Neural progenitor cell (in vitro differentiated cells): ENCODE measurements around the gene CENPC. TPM values are rescaled to one million over a fixed set of nuclear protein-coding genes. Genes with fewer than 3 reads are reported as not detected.

Experiments used
- DNase-seq: peaks from one replicate; pipeline ENCODE4 v3.0.0-alpha.2; 2016; ENCODE audit warnings: low spot score
- H2AFZ ChIP-seq: fragments of 200-600 bp; sonication (generic); replicated peaks from 2 replicates; pipeline ENCODE4 v1.6.1; 2016; ENCODE audit warnings: antibody characterized with exemption
- H3F3A ChIP-seq: fragments of 200-600 bp; sonication (generic); 2 replicates; pipeline ENCODE4 v1.6.1; 2016; ENCODE audit warnings: antibody characterized with exemption, low read depth
- H3K27ac ChIP-seq: fragments of 200-600 bp; sonication (generic); 2 replicates; pipeline ENCODE4 v1.5.1; 2016; ENCODE audit warnings: mild to moderate bottlenecking
- H3K27me3 ChIP-seq: fragments of 200-600 bp; sonication (generic); 2 replicates; pipeline ENCODE4 v1.6.1; 2016; ENCODE audit warnings: mild to moderate bottlenecking, moderate library complexity
- H3K36me3 ChIP-seq: fragments of 200-600 bp; sonication (generic); 2 replicates; pipeline ENCODE4 v1.5.1; 2016
- H3K4me1 ChIP-seq: fragments of 200-600 bp; sonication (generic); 2 replicates; pipeline ENCODE4 v1.6.1; 2016; ENCODE audit warnings: mixed run types
- H3K4me2 ChIP-seq: fragments of 200-600 bp; sonication (generic); 2 replicates; pipeline ENCODE4 v1.6.1; 2016
- H3K4me3 ChIP-seq: fragments of 200-600 bp; sonication (generic); 2 replicates; pipeline ENCODE4 v1.5.1; 2016
- H3K79me2 ChIP-seq: fragments of 200-600 bp; sonication (generic); 2 replicates; pipeline ENCODE4 v1.6.1; 2016; ENCODE audit warnings: low read depth
- H3K9ac ChIP-seq: fragments of 200-600 bp; sonication (generic); 2 replicates; pipeline ENCODE4 v1.6.1; 2016
- H3K9me3 ChIP-seq: fragments of 200-600 bp; sonication (generic); 2 replicates; pipeline ENCODE4 v1.5.1; 2016; ENCODE audit warnings: low read depth
- H4K20me1 ChIP-seq: fragments of 200-600 bp; sonication (generic); 2 replicates; pipeline ENCODE4 v1.6.1; 2016; ENCODE audit warnings: low read depth
- H3K27ac Mint-ChIP-seq: 3 replicates; pipeline ENCODE4 v1.8.0; 2021; ENCODE audit warnings: mixed read lengths
- H3K27me3 Mint-ChIP-seq: 2 replicates; pipeline ENCODE4 v1.8.0; 2022; ENCODE audit warnings: low read depth, mild to moderate bottlenecking, inconsistent platforms, moderate library complexity, mixed read lengths; ENCODE audit not compliant: insufficient read depth
- H3K36me3 Mint-ChIP-seq: 3 replicates; pipeline ENCODE4 v1.8.0; 2021; ENCODE audit warnings: mixed read lengths
- H3K4me1 Mint-ChIP-seq: 3 replicates; pipeline ENCODE4 v1.8.0; 2021; ENCODE audit warnings: mixed read lengths
- H3K4me3 Mint-ChIP-seq: 3 replicates; pipeline ENCODE4 v1.8.0; 2021; ENCODE audit warnings: mild to moderate bottlenecking, moderate library complexity, mixed read lengths
- H3K9me3 Mint-ChIP-seq: 3 replicates; pipeline ENCODE4 v1.8.0; 2020; ENCODE audit warnings: mixed read lengths
- CTCF ChIP-seq: fragments of 200-600 bp; sonication (generic); IDR thresholded peaks from 2 replicates; pipeline ENCODE4 v1.5.1; 2017; ENCODE audit warnings: antibody characterized with exemption, mild to moderate bottlenecking
- EZH2 ChIP-seq: fragments of 200-600 bp; sonication (generic); IDR thresholded peaks from 2 replicates; pipeline ENCODE4 v1.6.1; 2017; ENCODE audit warnings: antibody characterized with exemption, mild to moderate bottlenecking, moderate library complexity
- EZH2phosphoT487 ChIP-seq: fragments of 200-600 bp; sonication (generic); IDR thresholded peaks from 2 replicates; pipeline ENCODE4 v1.6.1; 2017; ENCODE audit warnings: antibody characterized with exemption
- total RNA-seq: library from RNA; depleted of rRNA; stranded (reverse); fragments of >200 nt; gene quantifications from 2 replicates; pipeline ENCODE4 v1.2.3, GENCODE V29; 2015; ENCODE audit warnings: low replicate concordance

Gene CENPC
- total RNA-seq, 1 donor from 2014 or later = 85.2 TPM

GRCh38 chr4:67520141-67520540, 25.2 kb downstream of the CENPC start:
- TF ChIP-seq CTCF (no peak), EZH2phosphoT487 (no peak), EZH2 (no peak)
- no peaks in the 10 kb centered on the region for H3K27me3 ChIP-seq
- no peak overlapping the region for H2AFZ ChIP-seq
- no peak overlapping the region for H3K4me2 ChIP-seq
- no peak overlapping the region for H3K27ac ChIP-seq
- no peak overlapping the region for H3K9ac ChIP-seq
- Mint-ChIP-seq H3K4me1 (no peaks in the 10 kb centered on the region), H3K36me3 (peaks cover 36% of the 10 kb centered on the region), H3K9me3 (peaks cover 6% of the 10 kb centered on the region), H3K4me3 (no peak overlapping the region), H3K27ac (no peak overlapping the region), H3K27me3 (no peaks in the 10 kb centered on the region)
- no peak overlapping the region for H3K4me3 ChIP-seq
- DNase-seq = no peak
- H3K36me3 ChIP-seq = peaks cover 8% of the 10 kb centered on the region
- H3K4me1 ChIP-seq = no peaks in the 10 kb centered on the region
- no peaks in the 10 kb centered on the region for H3K9me3 ChIP-seq
- no peaks in the 10 kb centered on the region for H3F3A ChIP-seq
- peaks cover 5% of the 10 kb centered on the region for H4K20me1 ChIP-seq
- peaks cover 55% of the 10 kb centered on the region for H3K79me2 ChIP-seq

- Mint-ChIP-seq H3K27me3 (no peaks in the 10 kb centered on the region), H3K36me3 (peaks cover 37% of the 10 kb centered on the region), H3K27ac (no peak overlapping the region), H3K4me3 (no peak overlapping the region), H3K4me1 (no peaks in the 10 kb centered on the region), H3K9me3 (no peaks in the 10 kb centered on the region)
- Histone ChIP-seq H3K4me2 (no peak overlapping the region), H3K9ac (no peak overlapping the region), H4K20me1 (no peaks in the 10 kb centered on the region), H3K4me1 (no peaks in the 10 kb centered on the region), H2AFZ (no peak overlapping the region), H3K36me3 (peaks cover 8% of the 10 kb centered on the region), H3K27me3 (no peaks in the 10 kb centered on the region), H3K4me3 (no peak overlapping the region), H3K27ac (no peak overlapping the region), H3K79me2 (peaks cover 9% of the 10 kb centered on the region), H3K9me3 (no peaks in the 10 kb centered on the region), H3F3A (no peaks in the 10 kb centered on the region)
- no peak for TF ChIP-seq EZH2
- no peak for TF ChIP-seq CTCF
- no peak for TF ChIP-seq EZH2phosphoT487
- no peak for DNase-seq
Measured at GRCh38 chr4:67512501-67512900, 32.8 kb downstream of the CENPC start.

- peaks cover 30% of the 10 kb centered on the region for H3K36me3 Mint-ChIP-seq
- Histone ChIP-seq H3K9ac (no peak overlapping the region), H4K20me1 (peaks cover 7% of the 10 kb centered on the region), H3K4me2 (no peak overlapping the region), H3K27ac (no peak overlapping the region), H3K9me3 (no peaks in the 10 kb centered on the region), H3K4me3 (no peak overlapping the region), H3K79me2 (peaks cover 37% of the 10 kb centered on the region), H2AFZ (no peak overlapping the region), H3F3A (no peaks in the 10 kb centered on the region), H3K27me3 (no peaks in the 10 kb centered on the region), H3K36me3 (peaks cover 17% of the 10 kb centered on the region), H3K4me1 (peaks cover 5% of the 10 kb centered on the region)
- H3K4me3 Mint-ChIP-seq = no peak overlapping the region
- H3K27ac Mint-ChIP-seq = no peak overlapping the region
- TF ChIP-seq CTCF (no peak), EZH2 (no peak), EZH2phosphoT487 (no peak)
- peaks cover 4% of the 10 kb centered on the region for H3K27me3 Mint-ChIP-seq
- DNase-seq = no peak
- H3K9me3 Mint-ChIP-seq = no peaks in the 10 kb centered on the region
- peaks cover 4% of the 10 kb centered on the region for H3K4me1 Mint-ChIP-seq
Measured at GRCh38 chr4:67500373-67500772, 44.9 kb downstream of the CENPC start.
